GM19035 (cell line): ENCODE data around the gene EFCAB12.
"Not testable (repeated sequence)": the region's sequence is repeated elsewhere in the genome, so short reads cannot be mapped to it uniquely, and the experiment has no call there.

Experiments
- ATAC-seq: cut with Tn5 transposase; IDR thresholded peaks from one replicate; pipeline ENCODE4 v1.9.1; 2021; ENCODE audit not compliant: unreplicated experiment

The EFCAB12 gene

GRCh38 chr3:129371041-129371826 lies 57.2 kb downstream of the EFCAB12 start:
- no peak for ATAC-seq

GRCh38 chr3:129370248-129370964 lies 58.0 kb downstream of the EFCAB12 start:
- no peak for ATAC-seq

GRCh38 chr3:129369711-129370110 lies 58.7 kb downstream of the EFCAB12 start:
- no peak for ATAC-seq

- no peak for ATAC-seq
These were observed 60.6 kb downstream of the EFCAB12 start for GRCh38 chr3:129367821-129368220.

- ATAC-seq, result no peak
These were observed 62.1 kb downstream of the EFCAB12 start for GRCh38 chr3:129366312-129366831.

GRCh38 chr3:129365296-129366136 lies 62.9 kb downstream of the EFCAB12 start:
- ATAC-seq, result no peak

GRCh38 chr3:129364811-129365210 lies 63.6 kb downstream of the EFCAB12 start:
- ATAC-seq, result not testable (repeated sequence)

- not testable (repeated sequence) for ATAC-seq
These were observed 65.1 kb downstream of the EFCAB12 start for GRCh38 chr3:129363356-129363755.

GRCh38 chr3:129360705-129361460 lies 67.6 kb downstream of the EFCAB12 start:
- no peak for ATAC-seq

- ATAC-seq, result no peak
These were observed 68.2 kb downstream of the EFCAB12 start for GRCh38 chr3:129360171-129360611.

GRCh38 chr3:129358772-129359371 lies 69.6 kb downstream of the EFCAB12 start:
- no peak for ATAC-seq

- ATAC-seq, result no peak
These were observed 70.2 kb downstream of the EFCAB12 start for GRCh38 chr3:129358177-129358771.

GRCh38 chr3:129357616-129358015 lies 70.8 kb downstream of the EFCAB12 start:
- no peak for ATAC-seq

GRCh38 chr3:129356756-129357425 lies 71.5 kb downstream of the EFCAB12 start:
- ATAC-seq, result no peak

GRCh38 chr3:129353589-129353941 lies 74.9 kb downstream of the EFCAB12 start:
- ATAC-seq, result no peak

GRCh38 chr3:129352650-129353588 lies 75.5 kb downstream of the EFCAB12 start:
- no peak for ATAC-seq

- no peak for ATAC-seq
These were observed 76.4 kb downstream of the EFCAB12 start for GRCh38 chr3:129352045-129352444.
